ENCODE data around the gene SORCS3.

DNA sequence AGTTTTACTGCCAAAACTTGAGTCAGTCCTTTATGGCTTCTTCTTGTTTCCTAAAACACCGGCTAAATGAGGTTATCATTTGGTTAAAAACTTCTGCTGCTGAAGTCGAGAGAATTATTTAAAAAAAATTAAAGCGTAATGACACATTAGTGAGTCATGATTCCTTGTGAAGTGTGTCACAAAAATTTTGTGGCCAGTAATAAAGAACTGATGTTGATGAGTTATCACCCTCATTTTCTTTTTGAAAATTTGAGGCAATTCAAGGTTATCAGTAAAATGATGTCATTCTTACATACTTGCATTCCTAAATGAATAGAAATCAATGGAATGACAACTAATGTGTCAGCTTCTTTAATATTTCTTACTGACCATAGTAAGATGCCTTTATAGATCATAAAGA, 427.4 kb downstream of the SORCS3 start:
- TF ChIP-seq, protein P1, sequence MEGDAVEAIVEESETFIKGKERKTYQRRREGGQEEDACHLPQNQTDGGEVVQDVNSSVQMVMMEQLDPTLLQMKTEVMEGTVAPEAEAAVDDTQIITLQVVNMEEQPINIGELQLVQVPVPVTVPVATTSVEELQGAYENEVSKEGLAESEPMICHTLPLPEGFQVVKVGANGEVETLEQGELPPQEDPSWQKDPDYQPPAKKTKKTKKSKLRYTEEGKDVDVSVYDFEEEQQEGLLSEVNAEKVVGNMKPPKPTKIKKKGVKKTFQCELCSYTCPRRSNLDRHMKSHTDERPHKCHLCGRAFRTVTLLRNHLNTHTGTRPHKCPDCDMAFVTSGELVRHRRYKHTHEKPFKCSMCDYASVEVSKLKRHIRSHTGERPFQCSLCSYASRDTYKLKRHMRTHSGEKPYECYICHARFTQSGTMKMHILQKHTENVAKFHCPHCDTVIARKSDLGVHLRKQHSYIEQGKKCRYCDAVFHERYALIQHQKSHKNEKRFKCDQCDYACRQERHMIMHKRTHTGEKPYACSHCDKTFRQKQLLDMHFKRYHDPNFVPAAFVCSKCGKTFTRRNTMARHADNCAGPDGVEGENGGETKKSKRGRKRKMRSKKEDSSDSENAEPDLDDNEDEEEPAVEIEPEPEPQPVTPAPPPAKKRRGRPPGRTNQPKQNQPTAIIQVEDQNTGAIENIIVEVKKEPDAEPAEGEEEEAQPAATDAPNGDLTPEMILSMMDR (IDR thresholded peaks at IDR 0.05 in 2 of 3, conservative IDR thresholded peaks at IDR 0.05 in 1 of 3; ENCODE audit: borderline replicate concordance in 1 of 3, insufficient read depth in 1 of 3, low read depth in 2 of 3, low read length in 2 of 3), result no peak
- TF ChIP-seq FOSL1 (IDR thresholded peaks at IDR 0.05; ENCODE audit: low read depth) (no peak), EZH2 (IDR thresholded peaks at IDR 0.05) (no peak), POLR2A (IDR thresholded peaks at IDR 0.05; ENCODE audit: borderline replicate concordance, extremely low read depth, insufficient read depth, insufficient read length) (no peak)
- TF ChIP-seq, protein P2, sequence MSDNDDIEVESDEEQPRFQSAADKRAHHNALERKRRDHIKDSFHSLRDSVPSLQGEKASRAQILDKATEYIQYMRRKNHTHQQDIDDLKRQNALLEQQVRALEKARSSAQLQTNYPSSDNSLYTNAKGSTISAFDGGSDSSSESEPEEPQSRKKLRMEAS (IDR thresholded peaks at IDR 0.05), result no peak
